Fibroblast of peridontal ligament (primary cell): ENCODE results near the gene MXRA8.
"Not testable (repeated sequence)": the region's sequence is repeated elsewhere in the genome, so short reads cannot be mapped to it uniquely, and the experiment has no call there.

Experiments used
- DNase-seq: peaks from one replicate; pipeline ENCODE4 v3.0.0-alpha.2; 2010; ENCODE audit errors: extremely low read depth

Gene MXRA8

GRCh38 chr1:1358433-1359271 is at the start of gene MXRA8:
MXRA8 (minus strand) TSS chr1:1358555; CDS start chr1:1358504, 51 bp downstream.
- peak; percentile 94 for DNase-seq

DNA sequence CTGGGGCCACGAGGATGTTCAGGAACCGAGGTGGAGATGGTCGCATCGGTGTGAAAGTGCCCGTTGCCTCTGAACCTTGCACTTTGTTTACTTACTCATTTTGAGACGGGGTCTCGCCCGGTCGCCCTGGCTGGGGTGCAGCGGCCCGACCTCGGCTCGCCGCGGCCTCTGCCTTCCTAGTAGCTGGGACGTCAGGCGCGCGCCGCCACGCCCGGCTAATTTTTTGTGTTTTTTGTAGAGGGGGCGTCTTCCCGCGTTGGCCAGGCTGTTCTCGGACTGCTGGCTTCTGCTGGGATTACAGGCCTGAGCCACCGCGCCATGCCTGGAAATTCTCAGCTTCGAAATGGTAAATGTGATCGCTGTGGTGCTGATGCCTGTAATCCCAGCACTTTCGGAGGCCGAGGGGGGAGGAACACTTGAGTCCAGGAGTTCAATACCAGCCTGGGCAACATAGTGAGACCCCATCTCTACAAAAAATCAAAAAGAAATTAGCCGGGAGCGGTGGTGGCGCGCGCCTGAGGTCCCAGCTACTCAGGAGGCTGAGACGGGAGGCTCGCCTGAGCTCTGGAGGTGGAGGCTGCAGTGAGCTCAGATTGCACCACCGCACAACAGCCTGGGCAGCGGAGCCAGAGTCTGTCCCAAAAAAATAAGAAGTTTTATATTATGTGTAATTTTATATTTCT is 49.4 kb upstream of the MXRA8 start:
- DNase-seq: peak; percentile 45

DNA sequence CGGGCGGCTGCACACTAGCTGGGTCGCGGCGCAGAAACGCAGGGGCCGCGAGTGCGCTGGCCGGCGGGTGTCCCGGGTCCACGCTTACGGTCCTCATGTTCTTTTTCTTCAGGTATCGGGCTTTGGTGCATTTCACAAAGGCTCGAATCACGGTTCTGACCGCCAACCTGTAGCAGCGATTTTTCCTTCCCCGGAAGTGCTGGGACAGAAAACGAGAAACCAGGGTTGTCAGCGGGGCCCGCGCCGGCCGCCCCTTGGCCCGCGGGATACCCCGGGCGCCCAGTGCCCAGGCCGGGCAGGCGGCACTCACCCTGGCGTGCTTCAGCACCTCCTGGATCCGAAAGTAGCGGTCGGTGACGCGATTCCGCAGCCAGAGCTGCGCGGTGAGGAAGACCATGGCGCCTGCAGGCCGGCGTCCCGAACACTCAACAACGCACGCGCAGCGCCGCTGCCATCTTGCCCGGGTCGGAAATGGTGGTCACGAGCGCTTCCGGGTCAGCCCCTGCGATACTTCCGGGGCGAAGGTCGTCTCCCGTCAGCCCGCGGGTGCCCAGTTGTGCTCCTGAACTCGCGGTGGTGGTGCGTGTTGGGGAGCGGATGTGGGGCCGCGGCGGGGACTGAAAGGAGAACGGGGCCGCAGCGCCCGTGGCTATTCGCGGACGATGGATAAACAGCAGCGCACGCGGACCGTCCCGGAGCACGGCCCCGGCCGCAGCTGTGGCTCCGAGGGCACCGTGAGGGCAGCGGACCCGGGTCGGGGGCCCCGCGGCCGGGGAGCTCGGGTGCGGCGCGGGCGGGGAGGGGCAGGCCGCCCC is 48.7 kb upstream of the MXRA8 start, which contains the start of gene MRPL20:
TSS of gene MRPL20 (minus strand) at position 473 of the 815 bp plus-strand sequence. CDS start at position 397, 76 bp downstream.
- DNase-seq: peak; percentile 82

- DNase-seq: no peak
Measured at GRCh38 chr1:1406101-1406820, 47.9 kb upstream of the MXRA8 start.

- no peak for DNase-seq
Measured at GRCh38 chr1:1403653-1404052, 45.3 kb upstream of the MXRA8 start.

- not testable (repeated sequence) for DNase-seq
Measured at GRCh38 chr1:1402901-1403392, 44.6 kb upstream of the MXRA8 start.

DNA sequence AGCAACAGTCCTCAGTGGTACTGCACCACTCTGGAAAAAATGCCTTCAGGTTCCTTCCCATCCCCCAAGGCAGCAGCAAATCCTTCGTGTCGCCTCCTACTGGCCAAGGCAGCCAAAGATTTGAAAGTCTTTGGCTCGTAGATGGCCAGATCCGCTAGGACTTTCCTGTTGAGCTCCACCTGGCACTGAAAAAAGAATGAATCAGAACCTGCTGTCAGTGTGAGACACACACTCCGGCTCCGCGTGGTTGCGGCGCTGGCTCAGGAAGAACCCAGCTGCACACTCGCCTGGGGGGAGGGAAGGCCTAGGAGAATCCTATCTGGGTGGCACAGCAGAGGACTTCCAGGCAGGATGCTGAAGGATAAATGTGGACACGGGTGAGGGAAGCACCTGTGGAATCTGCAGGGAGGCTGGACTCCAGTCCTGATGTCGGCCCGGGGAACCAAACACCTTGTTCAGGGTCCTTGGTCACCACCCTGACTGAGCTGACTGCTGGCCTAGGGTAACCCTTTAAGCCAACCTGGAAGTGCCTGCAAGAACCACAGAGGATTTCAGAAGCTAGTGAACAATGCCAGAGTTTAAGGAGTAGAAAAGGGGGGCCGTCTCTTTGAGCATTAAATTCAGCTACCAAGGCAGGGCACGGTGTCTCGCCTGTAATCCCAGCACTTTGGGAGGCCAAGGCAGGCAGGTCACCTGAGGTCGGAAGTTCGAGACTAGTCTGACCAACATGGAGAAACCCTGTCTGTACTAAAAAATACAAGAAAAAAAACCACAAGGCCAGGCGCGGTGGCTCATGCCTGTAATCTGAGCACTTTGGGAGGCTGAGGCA is 43.9 kb upstream of the MXRA8 start:
- peak; percentile 60 for DNase-seq

- no peak for DNase-seq
Measured at GRCh38 chr1:1401457-1402010, 43.2 kb upstream of the MXRA8 start.

DNA sequence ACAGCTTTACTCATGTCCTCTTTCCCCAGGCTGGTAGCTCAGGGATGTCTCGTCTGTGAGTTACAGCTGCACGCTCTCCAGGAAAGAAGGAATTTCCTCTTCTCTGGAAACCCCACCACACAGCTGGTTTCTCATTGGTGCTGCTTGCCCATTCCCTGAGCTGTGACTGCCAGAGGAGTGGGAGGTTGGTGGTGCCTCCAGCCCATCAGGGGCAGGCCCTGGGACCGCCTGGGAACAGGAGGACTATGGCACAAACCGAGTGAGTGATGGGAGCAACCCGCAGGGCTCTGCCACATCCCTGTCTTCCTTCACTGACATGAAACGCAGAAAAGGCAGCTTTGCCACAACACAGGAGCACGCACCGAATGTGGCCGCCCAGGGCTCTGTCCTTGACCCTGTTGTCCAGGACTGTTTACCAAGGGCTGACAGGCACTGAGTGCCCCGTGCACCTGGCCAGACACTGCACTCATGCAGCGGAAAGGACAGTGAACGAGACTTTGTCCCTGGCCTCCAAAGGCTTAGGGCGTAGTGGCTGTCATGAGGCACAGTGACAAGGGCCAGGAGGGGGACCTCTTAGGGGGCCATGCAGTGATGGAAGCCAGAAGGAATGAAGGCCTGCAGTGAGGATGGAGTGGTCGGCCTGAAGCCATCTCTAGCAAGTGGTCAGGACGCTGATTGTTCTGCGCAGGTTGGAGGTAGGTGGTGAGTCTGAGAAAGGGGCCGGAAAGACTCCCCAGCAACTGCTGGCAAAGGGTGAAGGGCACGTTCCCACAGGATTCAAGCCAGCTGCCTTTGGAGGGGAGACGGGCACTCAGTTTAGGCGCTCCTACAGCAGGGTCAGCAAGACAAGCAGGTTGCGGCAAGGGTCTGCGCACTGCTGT is 42.5 kb upstream of the MXRA8 start:
- DNase-seq: no peak

- DNase-seq: peak; percentile 28
Measured at GRCh38 chr1:1399872-1400575, 41.7 kb upstream of the MXRA8 start.

GRCh38 chr1:1399187-1399871 is 41.0 kb upstream of the MXRA8 start, which contains the start of gene CCNL2:
CCNL2 (minus strand) TSS chr1:1399335; CDS start chr1:1399306, 29 bp downstream.
- peak; percentile 97 for DNase-seq

DNA sequence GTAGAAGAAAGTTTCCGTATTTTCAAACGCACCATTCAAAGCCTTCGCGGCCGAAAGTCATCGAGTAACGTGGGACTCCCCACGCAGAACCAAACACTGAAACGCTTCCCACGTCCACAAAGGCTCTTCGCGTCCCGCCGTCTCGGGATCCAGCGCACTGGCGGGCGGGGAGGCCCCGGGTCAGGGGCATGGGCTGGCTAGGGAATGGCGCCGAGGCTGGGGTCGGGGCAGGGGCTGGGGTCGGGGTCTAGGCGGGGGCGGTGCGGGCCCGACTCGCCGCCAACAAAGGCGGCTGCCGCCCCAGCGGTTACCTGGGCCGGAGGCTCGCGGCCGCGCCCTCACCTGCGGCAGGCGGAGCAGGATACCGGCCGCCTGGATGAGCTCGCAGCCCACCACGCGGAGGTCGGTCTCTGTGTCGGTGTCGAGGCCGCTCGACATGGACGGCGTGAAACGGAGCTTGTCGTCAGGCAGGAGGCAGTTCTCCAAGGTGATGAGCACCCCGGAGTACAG is 40.4 kb upstream of the MXRA8 start:
- no peak for DNase-seq

DNA sequence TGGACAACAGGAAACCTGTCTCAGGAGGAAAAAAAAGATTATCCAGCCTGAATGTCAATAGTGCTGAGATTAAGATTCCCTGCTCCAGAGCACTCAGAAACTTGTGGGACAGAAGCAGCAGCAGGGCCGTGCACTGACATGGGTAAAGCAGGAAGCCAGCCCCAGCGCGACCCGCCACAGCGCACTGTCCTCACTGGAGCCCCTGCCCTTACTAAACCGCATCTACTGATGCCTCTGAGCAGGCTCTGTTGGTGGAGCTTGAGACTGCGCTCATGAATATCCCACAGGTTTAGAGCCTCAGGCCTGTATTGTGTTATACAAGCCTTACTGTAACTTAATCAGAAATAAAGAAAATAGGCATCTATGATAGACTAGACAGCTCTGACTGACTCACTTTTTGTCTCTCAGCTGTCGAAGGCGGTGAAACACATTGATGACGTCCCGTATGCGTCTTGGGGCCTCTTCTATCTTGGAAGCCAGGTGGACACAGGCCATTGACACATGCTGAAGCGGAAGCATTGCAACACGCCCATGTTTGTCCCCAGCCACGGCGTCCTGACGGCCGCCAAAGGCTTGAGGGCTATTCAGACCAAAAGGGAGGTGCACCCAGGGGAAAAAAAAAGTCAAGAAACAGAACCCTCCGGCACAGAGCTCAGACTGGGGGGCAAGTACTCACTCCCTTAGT is 39.6 kb upstream of the MXRA8 start:
- DNase-seq: peak; percentile 21

DNA sequence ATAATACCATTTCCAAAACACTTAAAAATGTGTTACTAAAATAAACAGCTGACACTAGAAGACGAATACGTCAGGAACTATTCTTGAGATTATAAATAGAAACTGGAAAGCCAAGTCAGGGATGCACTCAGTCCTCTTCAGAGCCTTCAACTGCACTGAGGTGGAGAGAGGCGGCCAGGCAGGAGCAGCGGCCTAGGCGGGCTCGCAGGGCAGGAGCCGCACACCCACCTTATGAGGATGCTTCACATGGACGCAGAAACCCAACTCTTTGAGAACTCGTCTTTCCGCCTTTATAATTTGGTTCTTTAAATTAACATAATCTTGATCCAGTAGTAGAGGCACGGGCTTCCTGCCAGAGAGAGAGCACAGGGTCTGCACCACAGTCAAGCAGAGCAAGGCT is 36.8 kb upstream of the MXRA8 start:
- DNase-seq: no peak

GRCh38 chr1:1394116-1394515 is 35.8 kb upstream of the MXRA8 start:
- DNase-seq: no peak

GRCh38 chr1:1393428-1393827 is 35.1 kb upstream of the MXRA8 start:
- no peak for DNase-seq

DNA sequence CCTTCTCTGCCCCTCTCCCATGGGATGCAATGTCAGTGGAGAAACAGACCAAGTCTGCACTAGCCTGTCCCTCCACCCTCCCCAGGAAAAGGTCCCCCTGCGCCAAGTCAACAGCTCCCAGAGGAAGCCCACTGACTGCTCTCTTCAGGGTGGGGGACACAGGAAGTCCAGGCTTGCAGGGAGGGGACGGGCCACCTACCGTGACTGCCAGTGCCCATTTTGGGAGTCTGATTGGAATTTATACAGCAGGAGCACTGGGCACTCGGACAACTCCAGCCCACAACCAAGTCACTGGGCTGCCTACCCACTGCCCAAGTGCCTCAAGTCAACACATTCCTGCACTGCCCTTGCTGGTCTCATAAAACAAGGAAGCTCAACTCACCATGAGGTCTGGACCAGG is 34.7 kb upstream of the MXRA8 start:
- no peak for DNase-seq
